HepG2 (cell line): ENCODE data around the gene ICAM5. TPM values are rescaled to one million over a fixed set of nuclear protein-coding genes. Genes with fewer than 3 reads are reported as not detected.

ENCODE experiments used
- CC2D1A ChIP-seq: sonication (generic); formaldehyde crosslinking; IDR thresholded peaks from 2 replicates; pipeline ENCODE4 v1.8.1; 2023; ENCODE audit warnings: mild to moderate bottlenecking, missing genetic modification reagents
- CREB1 ChIP-seq, 2 experiments: fragments of 450-650 bp in 1 of 2; IDR thresholded peaks; 2 replicates each; pipeline ENCODE4 v1.6.1; 2016 to 2017; ENCODE audit warnings: control low read depth in 1 of 2, mild to moderate bottlenecking in 1 of 2, missing compliant biosample characterization in 1 of 2, missing genetic modification characterization in 1 of 2
- HNRNPH1 ChIP-seq: fragments of 200-400 bp; formaldehyde crosslinking; optimal IDR thresholded peaks from 2 replicates; pipeline ENCODE3; 2017; ENCODE audit warnings: mild to moderate bottlenecking, low read depth, low read length
- HNRNPL ChIP-seq: fragments of 200-400 bp; formaldehyde crosslinking; IDR thresholded peaks from 2 replicates; pipeline ENCODE4 v1.6.1; 2017; ENCODE audit warnings: mild to moderate bottlenecking, low read depth, low read length
- NKX3-1 ChIP-seq: sonication (generic); formaldehyde crosslinking; IDR thresholded peaks from 2 replicates; pipeline ENCODE4 v1.5.0; 2020; ENCODE audit warnings: missing genetic modification reagents
- PAWR ChIP-seq: sonication (generic); formaldehyde crosslinking; IDR thresholded peaks from 2 replicates; pipeline ENCODE4 v1.4.0; 2020; ENCODE audit warnings: missing genetic modification reagents, mild to moderate bottlenecking, borderline replicate concordance
- PHF8 ChIP-seq: sonication (generic); formaldehyde crosslinking; IDR thresholded peaks from 2 replicates; pipeline ENCODE4 v1.5.0; 2020; ENCODE audit warnings: missing genetic modification reagents
- POGZ ChIP-seq: sonication (generic); formaldehyde crosslinking; IDR thresholded peaks from 2 replicates; pipeline ENCODE4 v1.4.0; 2020; ENCODE audit warnings: mild to moderate bottlenecking, missing genetic modification reagents
- SNAI1 ChIP-seq: sonication (generic); formaldehyde crosslinking; IDR thresholded peaks from 2 replicates; pipeline ENCODE4 v1.5.0; 2020; ENCODE audit warnings: mild to moderate bottlenecking, missing genetic modification reagents, borderline replicate concordance
- ZEB1 ChIP-seq: IDR thresholded peaks from 2 replicates; pipeline ENCODE4 v1.6.1; 2012; ENCODE audit warnings: mild to moderate bottlenecking, low read depth, inconsistent platforms; ENCODE audit not compliant: insufficient replicate concordance
- ZFP1 ChIP-seq: IDR thresholded peaks from 2 replicates; pipeline ENCODE4 v1.6.1; 2016
- ZNF207 ChIP-seq: fragments of 450-650 bp; IDR thresholded peaks from 2 replicates; pipeline ENCODE4 v1.6.1; 2016; ENCODE audit warnings: antibody characterized with exemption, borderline replicate concordance
- ZNF234 ChIP-seq: sonication (generic); formaldehyde crosslinking; conservative IDR thresholded peaks from 2 replicates; pipeline ENCODE4 v1.5.1; 2020; ENCODE audit warnings: mild to moderate bottlenecking, missing genetic modification reagents
- ZNF329 ChIP-seq: sonication (generic); formaldehyde crosslinking; IDR thresholded peaks from 2 replicates; pipeline ENCODE4 v1.9.0; 2021; ENCODE audit warnings: low read depth, mild to moderate bottlenecking, missing genetic modification reagents
- ZNF451 ChIP-seq: sonication (generic); formaldehyde crosslinking; IDR thresholded peaks from 2 replicates; pipeline ENCODE4 v1.5.0; 2020; ENCODE audit warnings: mild to moderate bottlenecking, missing genetic modification reagents
- ZNF768 ChIP-seq: sonication (generic); formaldehyde crosslinking; IDR thresholded peaks from 2 replicates; pipeline ENCODE4 v1.4.0; 2020; ENCODE audit warnings: missing genetic modification reagents
- ZNF792 ChIP-seq: IDR thresholded peaks from 2 replicates; pipeline ENCODE4 v1.6.1; 2016
- polyA plus RNA-seq, 8 experiments: library from polyadenylated mRNA; depleted of rRNA in 3 of 8; stranded (reverse) in 7 of 8; unstranded in 1 of 8; fragments of >200 nt; fragmentation: Illumina TruSeq in 4 of 8; extraction: Trizol in 4 of 8; gene quantifications; 2 replicates each; pipeline versions ENCODE4 v1.2.1 to v1.2.3, GENCODE V29; 2011 to 2016; ENCODE audit warnings: low read depth in 4 of 8, missing spikeins in 1 of 8, mixed read lengths in 1 of 8; ENCODE audit not compliant: insufficient read depth in 1 of 8
- total RNA-seq, 5 experiments: library from RNA; depleted of rRNA; stranded (reverse); fragments of >200 nt; fragmentation: Illumina TruSeq; extraction: Trizol; gene quantifications; 2 replicates each; pipeline ENCODE4 v1.2.3, GENCODE V29; 2016; ENCODE audit warnings: low read depth in 1 of 5
- TF ChIP-seq, protein P1 (sequence below): sonication (generic); formaldehyde crosslinking; IDR thresholded peaks from 2 replicates; pipeline ENCODE4 v1.9.0; 2021; ENCODE audit warnings: mild to moderate bottlenecking, missing genetic modification reagents
- TF ChIP-seq, protein P2 (sequence below): sonication (generic); formaldehyde crosslinking; IDR thresholded peaks from 2 replicates; pipeline ENCODE4 v1.9.0; 2021; ENCODE audit warnings: missing genetic modification reagents, borderline replicate concordance

The ICAM5 gene
- total and polyA plus RNA-seq, 2 of the 13 experiments (the other 11 are each of a cell fraction or from before 2014, with no cell fraction given): 0.46 to 1.6 TPM

DNA sequence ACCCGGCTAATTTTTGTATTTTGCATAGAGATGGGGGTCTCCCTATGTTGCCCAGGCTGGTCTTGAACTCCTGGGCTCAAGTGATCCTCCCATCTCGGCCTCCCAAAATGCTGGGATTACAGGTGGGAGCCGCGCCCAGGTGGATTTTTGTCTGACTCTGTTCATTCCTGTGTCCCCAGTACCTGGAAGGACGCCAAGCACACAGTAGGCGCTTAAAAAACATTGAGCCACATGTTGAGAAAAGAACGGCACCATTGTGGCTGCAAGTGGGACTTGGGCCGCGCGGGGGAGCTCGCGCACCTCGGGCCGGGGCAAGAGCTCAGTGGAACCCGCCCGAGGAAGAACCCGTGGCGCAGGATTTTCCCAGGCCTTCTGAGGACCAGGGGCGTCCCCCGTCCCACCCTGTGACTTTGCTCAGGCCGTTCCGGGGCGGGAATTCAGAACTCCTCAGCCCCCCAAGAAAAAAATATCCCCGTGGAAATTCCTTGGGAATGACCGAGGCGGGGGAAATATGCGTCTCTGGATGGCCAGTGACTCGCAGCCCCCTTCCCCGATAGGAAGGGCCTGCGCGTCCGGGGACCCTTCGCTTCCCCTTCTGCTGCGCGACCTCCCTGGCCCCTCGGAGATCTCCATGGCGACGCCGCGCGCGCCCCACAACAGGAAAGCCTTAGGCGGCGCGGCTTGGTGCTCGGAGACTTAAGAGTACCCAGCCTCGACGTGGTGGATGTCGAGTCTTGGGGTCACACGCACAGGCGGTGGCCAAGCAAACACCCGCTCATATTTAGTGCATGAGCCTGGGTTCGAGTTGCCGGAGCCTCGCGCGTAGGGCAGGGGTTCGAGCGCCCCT, 20.2 kb upstream of the ICAM5 start (continued):
- TF ChIP-seq, protein P1, sequence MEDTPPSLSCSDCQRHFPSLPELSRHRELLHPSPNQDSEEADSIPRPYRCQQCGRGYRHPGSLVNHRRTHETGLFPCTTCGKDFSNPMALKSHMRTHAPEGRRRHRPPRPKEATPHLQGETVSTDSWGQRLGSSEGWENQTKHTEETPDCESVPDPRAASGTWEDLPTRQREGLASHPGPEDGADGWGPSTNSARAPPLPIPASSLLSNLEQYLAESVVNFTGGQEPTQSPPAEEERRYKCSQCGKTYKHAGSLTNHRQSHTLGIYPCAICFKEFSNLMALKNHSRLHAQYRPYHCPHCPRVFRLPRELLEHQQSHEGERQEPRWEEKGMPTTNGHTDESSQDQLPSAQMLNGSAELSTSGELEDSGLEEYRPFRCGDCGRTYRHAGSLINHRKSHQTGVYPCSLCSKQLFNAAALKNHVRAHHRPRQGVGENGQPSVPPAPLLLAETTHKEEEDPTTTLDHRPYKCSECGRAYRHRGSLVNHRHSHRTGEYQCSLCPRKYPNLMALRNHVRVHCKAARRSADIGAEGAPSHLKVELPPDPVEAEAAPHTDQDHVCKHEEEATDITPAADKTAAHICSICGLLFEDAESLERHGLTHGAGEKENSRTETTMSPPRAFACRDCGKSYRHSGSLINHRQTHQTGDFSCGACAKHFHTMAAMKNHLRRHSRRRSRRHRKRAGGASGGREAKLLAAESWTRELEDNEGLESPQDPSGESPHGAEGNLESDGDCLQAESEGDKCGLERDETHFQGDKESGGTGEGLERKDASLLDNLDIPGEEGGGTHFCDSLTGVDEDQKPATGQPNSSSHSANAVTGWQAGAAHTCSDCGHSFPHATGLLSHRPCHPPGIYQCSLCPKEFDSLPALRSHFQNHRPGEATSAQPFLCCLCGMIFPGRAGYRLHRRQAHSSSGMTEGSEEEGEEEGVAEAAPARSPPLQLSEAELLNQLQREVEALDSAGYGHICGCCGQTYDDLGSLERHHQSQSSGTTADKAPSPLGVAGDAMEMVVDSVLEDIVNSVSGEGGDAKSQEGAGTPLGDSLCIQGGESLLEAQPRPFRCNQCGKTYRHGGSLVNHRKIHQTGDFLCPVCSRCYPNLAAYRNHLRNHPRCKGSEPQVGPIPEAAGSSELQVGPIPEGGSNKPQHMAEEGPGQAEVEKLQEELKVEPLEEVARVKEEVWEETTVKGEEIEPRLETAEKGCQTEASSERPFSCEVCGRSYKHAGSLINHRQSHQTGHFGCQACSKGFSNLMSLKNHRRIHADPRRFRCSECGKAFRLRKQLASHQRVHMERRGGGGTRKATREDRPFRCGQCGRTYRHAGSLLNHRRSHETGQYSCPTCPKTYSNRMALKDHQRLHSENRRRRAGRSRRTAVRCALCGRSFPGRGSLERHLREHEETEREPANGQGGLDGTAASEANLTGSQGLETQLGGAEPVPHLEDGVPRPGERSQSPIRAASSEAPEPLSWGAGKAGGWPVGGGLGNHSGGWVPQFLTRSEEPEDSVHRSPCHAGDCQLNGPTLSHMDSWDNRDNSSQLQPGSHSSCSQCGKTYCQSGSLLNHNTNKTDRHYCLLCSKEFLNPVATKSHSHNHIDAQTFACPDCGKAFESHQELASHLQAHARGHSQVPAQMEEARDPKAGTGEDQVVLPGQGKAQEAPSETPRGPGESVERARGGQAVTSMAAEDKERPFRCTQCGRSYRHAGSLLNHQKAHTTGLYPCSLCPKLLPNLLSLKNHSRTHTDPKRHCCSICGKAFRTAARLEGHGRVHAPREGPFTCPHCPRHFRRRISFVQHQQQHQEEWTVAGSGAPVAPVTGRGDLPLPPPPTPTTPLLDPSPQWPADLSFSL (CRISPR knock-in tag): no peak
- TF ChIP-seq ZEB1: no peak
- no peak for TF ChIP-seq ZNF234 (CRISPR knock-in tag)
- 0 out of 2 replicates have a peak, but pooled peaks have one; percentile 33 for TF ChIP-seq ZFP1
- no peak for TF ChIP-seq HNRNPL
- TF ChIP-seq, protein P2, sequence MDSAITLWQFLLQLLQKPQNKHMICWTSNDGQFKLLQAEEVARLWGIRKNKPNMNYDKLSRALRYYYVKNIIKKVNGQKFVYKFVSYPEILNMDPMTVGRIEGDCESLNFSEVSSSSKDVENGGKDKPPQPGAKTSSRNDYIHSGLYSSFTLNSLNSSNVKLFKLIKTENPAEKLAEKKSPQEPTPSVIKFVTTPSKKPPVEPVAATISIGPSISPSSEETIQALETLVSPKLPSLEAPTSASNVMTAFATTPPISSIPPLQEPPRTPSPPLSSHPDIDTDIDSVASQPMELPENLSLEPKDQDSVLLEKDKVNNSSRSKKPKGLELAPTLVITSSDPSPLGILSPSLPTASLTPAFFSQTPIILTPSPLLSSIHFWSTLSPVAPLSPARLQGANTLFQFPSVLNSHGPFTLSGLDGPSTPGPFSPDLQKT (CRISPR knock-in tag): no peak
- 0 out of 2 replicates have a peak, but pooled peaks have one; percentile 38 for TF ChIP-seq ZNF792 (CRISPR knock-in tag)
- no peak for TF ChIP-seq POGZ
- peak; percentile 30; the same call in 1 of the 2 replicates for TF ChIP-seq PHF8 (CRISPR knock-in tag)
- no peak for TF ChIP-seq CREB1 (IDR thresholded peaks at IDR 0.05)
- TF ChIP-seq CREB1 (CRISPR knock-in tag; IDR thresholded peaks at IDR 0.05): no peak
- TF ChIP-seq ZNF768 (CRISPR knock-in tag): no peak; the same call in 1 of the 2 replicates
- TF ChIP-seq PAWR (CRISPR knock-in tag): no peak
- no peak for TF ChIP-seq ZNF329 (CRISPR knock-in tag)
- TF ChIP-seq SNAI1 (CRISPR knock-in tag): no peak
- no peak for TF ChIP-seq HNRNPH1
- TF ChIP-seq CC2D1A (CRISPR knock-in tag): no peak
- no peak for TF ChIP-seq ZNF451 (CRISPR knock-in tag)
- no peak for TF ChIP-seq NKX3-1 (CRISPR knock-in tag)
- TF ChIP-seq ZNF207: no peak
